Keratinocyte (primary cell): Measurements from ENCODE around the gene TSPOAP1. TPM values are rescaled to one million over a fixed set of nuclear protein-coding genes. Genes with fewer than 3 reads are reported as not detected.

Experiments
- DNase-seq: peaks from one replicate; pipeline ENCODE4 v3.0.0-alpha.2; 2011; ENCODE audit warnings: low read depth, missing footprints, low spot score
- FAIRE-seq: peaks from 2 replicates; lab custom pipeline; 2011; peaks lifted over from hg19 to GRCh38; lab: Jason Lieb, UNC
- H2AFZ ChIP-seq: 2 replicates; pipeline ENCODE4 v1.6.0; 2012; ENCODE audit warnings: low read length, control low read depth, inconsistent platforms; ENCODE audit not compliant: control insufficient read depth
- H3K27ac ChIP-seq: 2 replicates; pipeline ENCODE4 v1.5.1; 2011; ENCODE audit warnings: low read length; ENCODE audit not compliant: control insufficient read depth, insufficient read depth
- H3K27me3 ChIP-seq: 3 replicates; pipeline ENCODE4 v1.6.0; 2011; ENCODE audit warnings: low read length; ENCODE audit not compliant: control insufficient read depth, insufficient read depth; ENCODE audit errors: extremely low read depth
- H3K36me3 ChIP-seq, 2 experiments: 2 replicates in 1 of 2; 3 replicates in 1 of 2; pipeline ENCODE4 v1.5.1; 2011; ENCODE audit warnings: low read length in 2 of 2, mild to moderate bottlenecking in 1 of 2; ENCODE audit not compliant: control insufficient read depth in 2 of 2, insufficient read depth in 2 of 2; ENCODE audit errors: extremely low read depth in 1 of 2
- H3K4me1 ChIP-seq: 3 replicates; pipeline ENCODE4 v1.5.1; 2011; ENCODE audit warnings: low read length; ENCODE audit not compliant: control insufficient read depth, insufficient read depth; ENCODE audit errors: extremely low read depth
- H3K4me2 ChIP-seq: 3 replicates; pipeline ENCODE4 v1.6.0; 2011; ENCODE audit warnings: low read depth, low read length; ENCODE audit not compliant: control insufficient read depth, insufficient read depth; ENCODE audit errors: extremely low read depth
- H3K4me3 ChIP-seq, 3 experiments: fragments of 200-600 bp in 1 of 3; sonication (generic) in 1 of 3; 2 replicates in 2 of 3; 3 replicates in 1 of 3; pipeline ENCODE4 v1.5.1; 2011 to 2016; ENCODE audit warnings: low read length in 3 of 3, mild to moderate bottlenecking in 3 of 3, control low read depth in 2 of 3, inconsistent platforms in 1 of 3, low read depth in 1 of 3, mixed read lengths in 1 of 3, mixed run types in 1 of 3, moderate library complexity in 1 of 3; ENCODE audit not compliant: control insufficient read depth in 2 of 3, insufficient read depth in 2 of 3; ENCODE audit errors: extremely low read depth in 1 of 3
- H3K79me2 ChIP-seq: 2 replicates; pipeline ENCODE4 v1.6.0; 2012; ENCODE audit warnings: low read length; ENCODE audit not compliant: control insufficient read depth, insufficient read depth
- H3K9ac ChIP-seq: 3 replicates; pipeline ENCODE4 v1.6.0; 2011; ENCODE audit warnings: low read length; ENCODE audit not compliant: control insufficient read depth, insufficient read depth; ENCODE audit errors: extremely low read depth
- H3K9me1 ChIP-seq: 3 replicates; pipeline ENCODE4 v1.6.0; 2011; ENCODE audit warnings: low read length; ENCODE audit not compliant: control insufficient read depth, insufficient read depth; ENCODE audit errors: extremely low read depth
- H3K9me3 ChIP-seq: 2 replicates; pipeline ENCODE4 v1.5.1; 2012; ENCODE audit warnings: low read depth, low read length; ENCODE audit not compliant: control insufficient read depth
- H4K20me1 ChIP-seq: 3 replicates; pipeline ENCODE4 v1.6.0; 2011; ENCODE audit warnings: low read length; ENCODE audit not compliant: control insufficient read depth, insufficient read depth; ENCODE audit errors: extremely low read depth
- CTCF ChIP-seq, 3 experiments: IDR thresholded peaks in 1 of 3; conservative IDR thresholded peaks in 1 of 3; optimal IDR thresholded peaks in 1 of 3; 2 replicates in 2 of 3; 3 replicates in 1 of 3; pipeline versions ENCODE3 to v1.5.1; 2011; ENCODE audit warnings: low read length in 3 of 3, mild to moderate bottlenecking in 3 of 3, moderate library complexity in 2 of 3, control low read depth in 1 of 3, inconsistent platforms in 1 of 3; ENCODE audit not compliant: insufficient read depth in 2 of 3; ENCODE audit errors: extremely low read depth in 1 of 3
- EZH2 ChIP-seq: IDR thresholded peaks from one replicate; pipeline ENCODE4 v1.6.1; 2012; ENCODE audit warnings: inconsistent platforms, mild to moderate bottlenecking, low read length, moderate library complexity
- dilution Hi-C: fragments of 300-500 bp; cut with MboI; formaldehyde crosslinking; loops from one replicate; pipeline ENCODE4 v1.7.0; 2020; ENCODE audit warnings: low sequenced_read_pairs; ENCODE audit not compliant: extremely low pct_ligation_motif_present
- polyA plus RNA-seq, 5 experiments: library from polyadenylated mRNA; depleted of rRNA in 3 of 5; stranded (reverse) in 3 of 5; stranded (forward) in 1 of 5; unstranded in 1 of 5; fragments of >200 nt; gene quantifications; 1 replicate in 1 of 5; 2 replicates in 3 of 5; 3 replicates in 1 of 5; pipeline versions ENCODE4 v1.2.1 to v1.2.3, GENCODE V29; 2011 to 2012; ENCODE audit warnings: missing spikeins in 2 of 5, low read depth in 1 of 5, low replicate concordance in 1 of 5

The TSPOAP1 gene
- polyA plus RNA-seq, 1 donor (not counting 4 experiments of a cell fraction or from before 2014, with no cell fraction given) = 0.04 TPM

- H3K9me3 ChIP-seq = no peaks in the 10 kb centered on the region
- no peak overlapping the region for H3K27ac ChIP-seq
- no peak overlapping the region for H3K9ac ChIP-seq
- dilution Hi-C loops = no loop called here
- H3K36me3 ChIP-seq = peaks cover 17 to 25% of the 10 kb centered on the region in 2 experiments
- DNase-seq = no peak
- no peak overlapping the region for H3K4me3 ChIP-seq
- peaks cover 14% of the 10 kb centered on the region for H3K79me2 ChIP-seq
- H4K20me1 ChIP-seq = no peaks in the 10 kb centered on the region
- no peak overlapping the region for H3K4me2 ChIP-seq
- H2AFZ ChIP-seq = no peak overlapping the region
- no peak for FAIRE-seq
- no peak for TF ChIP-seq CTCF (optimal IDR thresholded peaks at IDR 0.05 in 1 of 3, IDR thresholded peaks at IDR 0.05 in 1 of 3, conservative IDR thresholded peaks at IDR 0.05 in 1 of 3; ENCODE audit: extremely low read depth in 1 of 3, insufficient read depth in 2 of 3, low read length in 3 of 3)
- no peak for TF ChIP-seq EZH2
- H3K4me1 ChIP-seq = peaks cover 13% of the 10 kb centered on the region
- no peaks in the 10 kb centered on the region for H3K27me3 ChIP-seq
- H3K9me1 ChIP-seq = no peaks in the 10 kb centered on the region
Observed at GRCh38 chr17:58354541-58355216, 26.1 kb upstream of the TSPOAP1 start.

- H3K9me3 ChIP-seq = no peaks in the 10 kb centered on the region
- dilution Hi-C loops = no loop called here
- peaks cover 26 to 28% of the 10 kb centered on the region in 2 experiments for H3K36me3 ChIP-seq
- H2AFZ ChIP-seq = no peak overlapping the region
- TF ChIP-seq EZH2 (no peak), CTCF (optimal IDR thresholded peaks at IDR 0.05 in 1 of 3, IDR thresholded peaks at IDR 0.05 in 1 of 3, conservative IDR thresholded peaks at IDR 0.05 in 1 of 3; ENCODE audit: extremely low read depth in 1 of 3, insufficient read depth in 2 of 3, low read length in 3 of 3) (no peak)
- peaks cover 13% of the 10 kb centered on the region for H3K4me1 ChIP-seq
- no peak overlapping the region for H3K9ac ChIP-seq
- H3K4me3 ChIP-seq = no peak overlapping the region
- no peak for FAIRE-seq
- H3K79me2 ChIP-seq = peaks cover 17% of the 10 kb centered on the region
- H3K27ac ChIP-seq = no peak overlapping the region
- H3K9me1 ChIP-seq = no peaks in the 10 kb centered on the region
- peak overlapping the region; percentile 90 for H3K4me2 ChIP-seq
- no peaks in the 10 kb centered on the region for H4K20me1 ChIP-seq
- no peak for DNase-seq
- H3K27me3 ChIP-seq = no peaks in the 10 kb centered on the region
Observed at GRCh38 chr17:58353389-58353825, 24.8 kb upstream of the TSPOAP1 start.
